ENCODE measurements around the gene FMN1. TPM values are rescaled to one million over a fixed set of nuclear protein-coding genes. Genes with fewer than 3 reads are reported as not detected.

FMN1 gene
- total RNA-seq, 1 experiment from 2014 or later: 2.4 TPM

- no peaks in the 10 kb centered on the region for H3K9me2 ChIP-seq (replicated peaks; ENCODE audit: low read length)
- DNase-seq (no peak), ATAC-seq (no peak)
- no peaks in the 10 kb centered on the region for H3F3A ChIP-seq (ENCODE audit: low read length, unreplicated experiment)
- no peaks in the 10 kb centered on the region for H3K4me1 ChIP-seq (ENCODE audit: insufficient read depth, low read length)
- H2AFZ ChIP-seq (ENCODE audit: low read length): no peak overlapping the region
- H3K27me3 ChIP-seq (ENCODE audit: low read length): no peaks in the 10 kb centered on the region
- H3K36me3 ChIP-seq (ENCODE audit: low read depth, low read length): no peaks in the 10 kb centered on the region
- H4K20me1 ChIP-seq (ENCODE audit: low read length): no peaks in the 10 kb centered on the region
- H3K9me3 ChIP-seq (ENCODE audit: low read length): no peaks in the 10 kb centered on the region
- no peak overlapping the region for H3K4me3 ChIP-seq (ENCODE audit: low read length)
- H3K27ac ChIP-seq (ENCODE audit: low read length): no peak overlapping the region
- ChIA-PET POLR2A (ENCODE audit: unreplicated experiment) (no interaction called here), CTCF (no interaction called here)
- intact Hi-C loops (cut with micrococcal nuclease): no loop called here
- H3K9ac ChIP-seq (ENCODE audit: low read length): no peak overlapping the region
- H3K79me2 ChIP-seq (ENCODE audit: low read length): no peaks in the 10 kb centered on the region
- H3K4me2 ChIP-seq (ENCODE audit: low read length): no peak overlapping the region
- no peak for TF ChIP-seq EZH2phosphoT487 (IDR thresholded peaks at IDR 0.05; ENCODE audit: borderline replicate concordance, low read length)
- TF ChIP-seq EZH2 (IDR thresholded peaks at IDR 0.05; ENCODE audit: low read length, unreplicated experiment): no peak
- TF ChIP-seq, protein P1, sequence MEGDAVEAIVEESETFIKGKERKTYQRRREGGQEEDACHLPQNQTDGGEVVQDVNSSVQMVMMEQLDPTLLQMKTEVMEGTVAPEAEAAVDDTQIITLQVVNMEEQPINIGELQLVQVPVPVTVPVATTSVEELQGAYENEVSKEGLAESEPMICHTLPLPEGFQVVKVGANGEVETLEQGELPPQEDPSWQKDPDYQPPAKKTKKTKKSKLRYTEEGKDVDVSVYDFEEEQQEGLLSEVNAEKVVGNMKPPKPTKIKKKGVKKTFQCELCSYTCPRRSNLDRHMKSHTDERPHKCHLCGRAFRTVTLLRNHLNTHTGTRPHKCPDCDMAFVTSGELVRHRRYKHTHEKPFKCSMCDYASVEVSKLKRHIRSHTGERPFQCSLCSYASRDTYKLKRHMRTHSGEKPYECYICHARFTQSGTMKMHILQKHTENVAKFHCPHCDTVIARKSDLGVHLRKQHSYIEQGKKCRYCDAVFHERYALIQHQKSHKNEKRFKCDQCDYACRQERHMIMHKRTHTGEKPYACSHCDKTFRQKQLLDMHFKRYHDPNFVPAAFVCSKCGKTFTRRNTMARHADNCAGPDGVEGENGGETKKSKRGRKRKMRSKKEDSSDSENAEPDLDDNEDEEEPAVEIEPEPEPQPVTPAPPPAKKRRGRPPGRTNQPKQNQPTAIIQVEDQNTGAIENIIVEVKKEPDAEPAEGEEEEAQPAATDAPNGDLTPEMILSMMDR (conservative IDR thresholded peaks at IDR 0.05; ENCODE audit: low read depth, low read length): no peak
- no TSS peak for BruUV-seq (replicated peaks)
Observed at GRCh38 chr15:32919749-32920414, 274.6 kb downstream of the FMN1 start.

- BruUV-seq (replicated peaks): no TSS peak
- POLR2A ChIA-PET (ENCODE audit: unreplicated experiment): no interaction called here
- no peak overlapping the region for H3K4me2 ChIP-seq (ENCODE audit: low read length)
- H3K4me3 ChIP-seq (ENCODE audit: low read length): no peak overlapping the region
- TF ChIP-seq EZH2phosphoT487 (IDR thresholded peaks at IDR 0.05; ENCODE audit: borderline replicate concordance, low read length) (no peak), EZH2 (IDR thresholded peaks at IDR 0.05; ENCODE audit: low read length, unreplicated experiment) (no peak)
- TF ChIP-seq, protein P1 (conservative IDR thresholded peaks at IDR 0.05; ENCODE audit: low read depth, low read length): no peak
- ATAC-seq (no peak), DNase-seq (no peak)
- no peaks in the 10 kb centered on the region for H3K9me2 ChIP-seq (replicated peaks; ENCODE audit: low read length)
- no peaks in the 10 kb centered on the region for H3K9me3 ChIP-seq (ENCODE audit: low read length)
- intact Hi-C loops (cut with micrococcal nuclease): no loop called here
- H3K36me3 ChIP-seq (ENCODE audit: low read depth, low read length): no peaks in the 10 kb centered on the region
- CTCF ChIA-PET: no interaction called here
- H3K9ac ChIP-seq (ENCODE audit: low read length): no peak overlapping the region
- H3F3A ChIP-seq (ENCODE audit: low read length, unreplicated experiment): no peaks in the 10 kb centered on the region
- H4K20me1 ChIP-seq (ENCODE audit: low read length): no peaks in the 10 kb centered on the region
- H3K27ac ChIP-seq (ENCODE audit: low read length): no peak overlapping the region
- no peaks in the 10 kb centered on the region for H3K79me2 ChIP-seq (ENCODE audit: low read length)
- H2AFZ ChIP-seq (ENCODE audit: low read length): no peak overlapping the region
- H3K4me1 ChIP-seq (ENCODE audit: insufficient read depth, low read length): no peaks in the 10 kb centered on the region
- H3K27me3 ChIP-seq (ENCODE audit: low read length): no peaks in the 10 kb centered on the region
Observed at GRCh38 chr15:32918547-32918946, 276.0 kb downstream of the FMN1 start.

DNA sequence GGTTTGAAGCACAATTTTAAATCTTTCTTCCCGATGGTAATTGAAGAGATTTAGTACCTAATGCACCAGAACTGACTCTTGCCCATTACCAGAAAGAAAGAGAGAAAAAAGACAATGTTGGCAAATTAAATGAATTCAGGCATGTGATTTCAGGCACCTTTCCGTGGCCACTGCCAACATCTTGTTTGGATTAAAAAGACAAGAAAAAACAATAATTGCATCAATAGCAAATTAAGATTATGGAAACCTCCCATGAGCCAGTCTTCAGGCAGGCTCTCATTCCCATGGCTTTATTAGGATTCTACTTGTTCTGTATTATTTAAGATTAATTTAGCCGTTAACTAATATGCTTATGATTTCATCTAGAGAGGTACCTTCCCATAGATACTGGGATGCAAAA is 283.7 kb downstream of the FMN1 start:
- Histone ChIP-seq H3K27ac (ENCODE audit: low read length) (no peak overlapping the region), H3K36me3 (ENCODE audit: low read depth, low read length) (no peaks in the 10 kb centered on the region), H3K4me3 (ENCODE audit: low read length) (no peak overlapping the region), H3K79me2 (ENCODE audit: low read length) (no peaks in the 10 kb centered on the region), H3F3A (ENCODE audit: low read length, unreplicated experiment) (no peaks in the 10 kb centered on the region), H3K4me2 (ENCODE audit: low read length) (no peak overlapping the region), H4K20me1 (ENCODE audit: low read length) (no peaks in the 10 kb centered on the region), H3K9me2 (replicated peaks; ENCODE audit: low read length) (no peaks in the 10 kb centered on the region), H3K9me3 (ENCODE audit: low read length) (no peaks in the 10 kb centered on the region), H2AFZ (ENCODE audit: low read length) (no peak overlapping the region), H3K9ac (ENCODE audit: low read length) (no peak overlapping the region), H3K27me3 (ENCODE audit: low read length) (no peaks in the 10 kb centered on the region), H3K4me1 (ENCODE audit: insufficient read depth, low read length) (no peaks in the 10 kb centered on the region)
- TF ChIP-seq EZH2phosphoT487 (IDR thresholded peaks at IDR 0.05; ENCODE audit: borderline replicate concordance, low read length) (no peak), EZH2 (IDR thresholded peaks at IDR 0.05; ENCODE audit: low read length, unreplicated experiment) (no peak)
- TF ChIP-seq, protein P1 (conservative IDR thresholded peaks at IDR 0.05; ENCODE audit: low read depth, low read length): no peak
- ATAC-seq (no peak), DNase-seq (no peak)
- ChIA-PET CTCF (no interaction called here), POLR2A (ENCODE audit: unreplicated experiment) (no interaction called here)
- intact Hi-C loops (cut with micrococcal nuclease): no loop called here
- BruUV-seq (replicated peaks): no TSS peak

Data from PC-3 (cell line).